H9 (cell line): Measurements from ENCODE around the gene DPP6. TPM values are rescaled to one million over a fixed set of nuclear protein-coding genes. Genes with fewer than 3 reads are reported as not detected.

Experiments used
- DNase-seq: peaks from one replicate; pipeline ENCODE4 v3.0.0-alpha.2; 2017
- H2AFZ ChIP-seq: one replicate; pipeline ENCODE4 v1.6.1; 2013; ENCODE audit warnings: mild to moderate bottlenecking, low read length, control low read depth, moderate library complexity
- H2AK5ac ChIP-seq: 2 replicates; pipeline ENCODE4 v1.6.1; 2013; ENCODE audit warnings: low read length, control low read depth, mixed read lengths; ENCODE audit not compliant: insufficient read length
- H2BK120ac ChIP-seq: one replicate; pipeline ENCODE4 v1.6.1; 2013; ENCODE audit warnings: low read depth, mild to moderate bottlenecking, low read length, control low read depth, inconsistent platforms; ENCODE audit not compliant: poor library complexity, severe bottlenecking
- H2BK12ac ChIP-seq: 2 replicates; pipeline ENCODE4 v1.6.1; 2013; ENCODE audit warnings: low read length, control low read depth, mixed read lengths, low read depth; ENCODE audit not compliant: insufficient read length
- H2BK15ac ChIP-seq: 2 replicates; pipeline ENCODE4 v1.6.1; 2013; ENCODE audit warnings: low read depth, low read length, control low read depth
- H2BK20ac ChIP-seq: one replicate; pipeline ENCODE4 v1.6.1; 2013; ENCODE audit warnings: low read depth, mild to moderate bottlenecking, low read length, control low read depth, inconsistent platforms; ENCODE audit not compliant: poor library complexity, severe bottlenecking
- H2BK5ac ChIP-seq: 2 replicates; pipeline ENCODE4 v1.6.1; 2013; ENCODE audit warnings: low read length, control low read depth, mixed read lengths; ENCODE audit not compliant: insufficient read length
- H3K14ac ChIP-seq: 2 replicates; pipeline ENCODE4 v1.6.1; 2013; ENCODE audit warnings: low read length, control low read depth; ENCODE audit not compliant: insufficient read depth
- H3K18ac ChIP-seq: 2 replicates; pipeline ENCODE4 v1.6.1; 2013; ENCODE audit warnings: low read depth, mild to moderate bottlenecking, mixed read lengths, low read length, control low read depth; ENCODE audit not compliant: insufficient read length
- H3K23ac ChIP-seq: 2 replicates; pipeline ENCODE4 v1.6.1; 2013; ENCODE audit warnings: low read length, control low read depth, mixed read lengths, low read depth; ENCODE audit not compliant: insufficient read length
- H3K23me2 ChIP-seq: 2 replicates; pipeline ENCODE4 v1.6.1; 2013; ENCODE audit warnings: low read depth, mild to moderate bottlenecking, mixed read lengths, low read length, control low read depth; ENCODE audit not compliant: insufficient read length, poor library complexity, severe bottlenecking
- H3K27ac ChIP-seq: 2 replicates; pipeline ENCODE4 v1.5.1; 2013; ENCODE audit warnings: low read length, control low read depth, mixed read lengths, low read depth; ENCODE audit not compliant: insufficient read length
- H3K27me3 ChIP-seq: 2 replicates; pipeline ENCODE4 v1.6.1; 2013; ENCODE audit warnings: low read length, control low read depth, inconsistent platforms; ENCODE audit not compliant: insufficient read depth
- H3K4ac ChIP-seq: 2 replicates; pipeline ENCODE4 v1.6.1; 2013; ENCODE audit warnings: low read depth, mild to moderate bottlenecking, control low read depth, inconsistent platforms, low read length, moderate library complexity
- H3K4me1 ChIP-seq: 2 replicates; pipeline ENCODE4 v1.6.1; 2013; ENCODE audit warnings: low read length, control low read depth, inconsistent platforms; ENCODE audit not compliant: insufficient read depth
- H3K4me2 ChIP-seq: 2 replicates; pipeline ENCODE4 v1.6.1; 2013; ENCODE audit warnings: low read length, control low read depth, mixed read lengths; ENCODE audit not compliant: insufficient read length, insufficient read depth
- H3K56ac ChIP-seq: 2 replicates; pipeline ENCODE4 v1.6.1; 2013; ENCODE audit warnings: low read depth, mild to moderate bottlenecking, mixed read lengths, low read length, control low read depth; ENCODE audit not compliant: insufficient read length
- H3K79me1 ChIP-seq: 2 replicates; pipeline ENCODE4 v1.6.1; 2013; ENCODE audit warnings: low read depth, mild to moderate bottlenecking, moderate library complexity, low read length, control low read depth, inconsistent platforms; ENCODE audit not compliant: insufficient read depth, poor library complexity, severe bottlenecking
- H3K79me2 ChIP-seq: 2 replicates; pipeline ENCODE4 v1.6.1; 2013; ENCODE audit warnings: low read length, control low read depth, inconsistent platforms; ENCODE audit not compliant: insufficient read depth
- H3K9ac ChIP-seq: 2 replicates; pipeline ENCODE4 v1.6.1; 2013; ENCODE audit warnings: low read length, control low read depth, mixed read lengths; ENCODE audit not compliant: insufficient read length; ENCODE audit errors: extremely low read depth
- H3K9me3 ChIP-seq: one replicate; pipeline ENCODE4 v1.6.1; 2013; ENCODE audit warnings: low read depth, low read length, inconsistent platforms; ENCODE audit not compliant: control insufficient read depth
- H3T11ph ChIP-seq: one replicate; pipeline ENCODE4 v1.6.1; 2013; ENCODE audit warnings: mild to moderate bottlenecking, low read length, control low read depth, inconsistent platforms
- H4K20me1 ChIP-seq: one replicate; pipeline ENCODE4 v1.6.1; 2013; ENCODE audit not compliant: control insufficient read depth, insufficient read length, insufficient read depth
- H4K5ac ChIP-seq: 2 replicates; pipeline ENCODE4 v1.6.1; 2013; ENCODE audit warnings: low read depth, mild to moderate bottlenecking, mixed read lengths, low read length, control low read depth; ENCODE audit not compliant: insufficient read length
- H4K8ac ChIP-seq: replicated peaks from 2 replicates; pipeline ENCODE4 v1.6.1; 2013; ENCODE audit warnings: low read length, control low read depth, mixed read lengths, low read depth; ENCODE audit not compliant: insufficient read length
- H4K91ac ChIP-seq: 2 replicates; pipeline ENCODE4 v1.6.1; 2013; ENCODE audit warnings: low read depth, mild to moderate bottlenecking, moderate library complexity, mixed read lengths, low read length, control low read depth; ENCODE audit not compliant: insufficient read length
- H3K27ac Mint-ChIP-seq, 3 experiments: 2 replicates in 2 of 3; 3 replicates in 1 of 3; pipeline ENCODE4 v1.8.0; 2020 to 2021; ENCODE audit warnings: mixed read lengths in 3 of 3, mild to moderate bottlenecking in 1 of 3, moderate library complexity in 1 of 3
- H3K27me3 Mint-ChIP-seq: 2 replicates; pipeline ENCODE4 v1.8.0; 2021; ENCODE audit warnings: low read depth, mild to moderate bottlenecking, moderate library complexity, mixed read lengths
- H3K36me3 Mint-ChIP-seq, 3 experiments: 2 replicates in 2 of 3; 3 replicates in 1 of 3; pipeline ENCODE4 v1.8.0; 2020 to 2021; ENCODE audit warnings: low read depth in 3 of 3, mixed read lengths in 3 of 3; ENCODE audit not compliant: insufficient read depth in 1 of 3
- H3K4me1 Mint-ChIP-seq, 2 experiments: 2 replicates each; pipeline ENCODE4 v1.8.0; 2020; ENCODE audit warnings: mixed read lengths in 2 of 2
- H3K4me3 Mint-ChIP-seq, 2 experiments: 2 replicates in 1 of 2; 3 replicates in 1 of 2; pipeline ENCODE4 v1.8.0; 2020 to 2021; ENCODE audit warnings: mild to moderate bottlenecking in 2 of 2, mixed read lengths in 2 of 2, moderate library complexity in 1 of 2
- H3K9me3 Mint-ChIP-seq, 2 experiments: 2 replicates in 1 of 2; 3 replicates in 1 of 2; pipeline ENCODE4 v1.8.0; 2020; ENCODE audit warnings: mild to moderate bottlenecking in 2 of 2, mixed read lengths in 2 of 2, moderate library complexity in 1 of 2
- CTCF ChIP-seq: fragments of 200-600 bp; sonication (generic); conservative IDR thresholded peaks from 3 replicates; pipeline ENCODE4 v1.8.0; 2021; ENCODE audit warnings: antibody characterized with exemption, mild to moderate bottlenecking
- WGBS: extraction: QIAGEN DNeasy Blood & Tissue Kit; methylation state at CpG from one replicate; pipeline ENCODE4 v1.1.7; 2013; ENCODE audit warnings: missing lambda C conversion rate, low lambda C conversion rate, mixed read lengths; ENCODE audit not compliant: insufficient read length; ENCODE audit errors: extremely low coverage; 5-methylcytosine and 5-hydroxymethylcytosine counted together
- total RNA-seq: library from RNA; stranded (reverse); gene quantifications from 2 replicates; pipeline ENCODE4 v1.2.1, GENCODE V29; 2021

Gene DPP6
- total RNA-seq, 1 experiment from 2014 or later: 4.5 TPM

GRCh38 chr7:154306036-154306435 is 253.8 kb downstream of the DPP6 start:
- no peak overlapping the region for H2AK5ac ChIP-seq

More at GRCh38 chr7:154306036-154306435, 253.8 kb downstream of the DPP6 start:
- no peak for TF ChIP-seq CTCF
- Histone ChIP-seq H4K5ac (no peak overlapping the region), H4K8ac (no peak overlapping the region), H3K18ac (peak overlapping the region; percentile 33), H3K14ac (no peak overlapping the region), H3K4me2 (peak overlapping the region; percentile 84), H3T11ph (no peak overlapping the region), H2BK15ac (no peak overlapping the region), H3K23ac (no peak overlapping the region), H3K79me2 (no peaks in the 10 kb centered on the region), H2AFZ (no peak overlapping the region), H2BK5ac (no peak overlapping the region), H3K9ac (no peak overlapping the region), H3K27ac (no peak overlapping the region), H3K9me3 (no peaks in the 10 kb centered on the region), H3K23me2 (peaks cover 5% of the 10 kb centered on the region), H4K20me1 (no peaks in the 10 kb centered on the region), H3K27me3 (no peaks in the 10 kb centered on the region), H3K79me1 (no peaks in the 10 kb centered on the region), H2BK20ac (no peak overlapping the region), H3K4ac (no peak overlapping the region), H4K91ac (no peak overlapping the region), H2BK120ac (no peak overlapping the region), H2BK12ac (no peak overlapping the region), H3K56ac (no peak overlapping the region), H3K4me1 (peaks cover 2% of the 10 kb centered on the region; the same call in 1 of the 2 replicates)
- WGBS: no CpG with 5 or more reads among the region's 18 CpGs
- no peak for DNase-seq
- Mint-ChIP-seq H3K9me3 (no peaks in the 10 kb centered on the region), H3K27me3 (peaks cover 26% of the 10 kb centered on the region), H3K4me3 (peak overlapping the region in 1 of 2 experiments; percentile 79; a peak in 2 of 5 replicates), H3K36me3 (no peaks in the 10 kb centered on the region; a peak in 1 of 7 replicates), H3K4me1 (peaks cover 42 to 45% of the 10 kb centered on the region in 2 experiments), H3K27ac (no peak overlapping the region)
